AG09309 (cell line): ENCODE measurements around the gene PDCD2.

Source experiments
- DNase-seq: peaks from one replicate; pipeline ENCODE4 v3.0.0-alpha.2; 2010; ENCODE audit warnings: low read depth
- H3K4me3 ChIP-seq: 2 replicates; pipeline ENCODE4 v1.5.1; 2011; ENCODE audit warnings: mild to moderate bottlenecking, low read depth, low read length, moderate library complexity; ENCODE audit not compliant: control insufficient read depth
- TF ChIP-seq, protein P1 (sequence below): IDR thresholded peaks from 2 replicates; pipeline ENCODE4 v1.5.1; 2011; ENCODE audit warnings: mild to moderate bottlenecking, low read depth, low read length, inconsistent platforms; ENCODE audit not compliant: insufficient read depth, control insufficient read depth; ENCODE audit errors: missing control alignments

Gene PDCD2

DNA sequence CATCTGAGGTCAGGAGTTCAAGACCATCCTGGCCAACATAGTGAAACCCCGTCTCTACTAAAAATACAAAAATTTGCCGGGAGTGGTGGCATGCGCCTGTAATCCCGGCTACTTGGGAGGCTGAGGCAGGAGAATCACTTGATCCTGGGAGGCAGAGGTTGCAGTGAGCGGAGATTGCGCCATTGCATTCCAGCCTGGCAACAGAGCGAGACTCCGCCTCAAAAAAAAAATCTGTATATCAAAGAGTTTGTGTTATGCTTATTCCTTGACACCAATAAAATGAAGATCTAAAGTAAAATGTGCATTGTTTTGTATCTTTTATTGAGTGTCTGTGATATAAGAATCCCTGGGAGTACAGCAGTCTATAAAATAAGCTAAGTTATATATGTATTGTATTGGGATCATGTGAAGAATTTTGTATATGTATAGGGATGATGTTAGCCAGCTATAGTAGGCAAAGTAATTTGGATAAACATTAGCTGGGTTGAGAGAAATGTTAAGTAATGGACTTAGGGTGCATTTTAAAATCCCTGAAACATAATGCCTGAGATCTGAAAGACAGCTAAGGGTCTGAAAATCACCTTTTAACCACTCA lies 19.4 kb downstream of the PDCD2 start:
- TF ChIP-seq, protein P1, sequence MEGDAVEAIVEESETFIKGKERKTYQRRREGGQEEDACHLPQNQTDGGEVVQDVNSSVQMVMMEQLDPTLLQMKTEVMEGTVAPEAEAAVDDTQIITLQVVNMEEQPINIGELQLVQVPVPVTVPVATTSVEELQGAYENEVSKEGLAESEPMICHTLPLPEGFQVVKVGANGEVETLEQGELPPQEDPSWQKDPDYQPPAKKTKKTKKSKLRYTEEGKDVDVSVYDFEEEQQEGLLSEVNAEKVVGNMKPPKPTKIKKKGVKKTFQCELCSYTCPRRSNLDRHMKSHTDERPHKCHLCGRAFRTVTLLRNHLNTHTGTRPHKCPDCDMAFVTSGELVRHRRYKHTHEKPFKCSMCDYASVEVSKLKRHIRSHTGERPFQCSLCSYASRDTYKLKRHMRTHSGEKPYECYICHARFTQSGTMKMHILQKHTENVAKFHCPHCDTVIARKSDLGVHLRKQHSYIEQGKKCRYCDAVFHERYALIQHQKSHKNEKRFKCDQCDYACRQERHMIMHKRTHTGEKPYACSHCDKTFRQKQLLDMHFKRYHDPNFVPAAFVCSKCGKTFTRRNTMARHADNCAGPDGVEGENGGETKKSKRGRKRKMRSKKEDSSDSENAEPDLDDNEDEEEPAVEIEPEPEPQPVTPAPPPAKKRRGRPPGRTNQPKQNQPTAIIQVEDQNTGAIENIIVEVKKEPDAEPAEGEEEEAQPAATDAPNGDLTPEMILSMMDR, result no peak
- DNase-seq, result no peak
- H3K4me3 ChIP-seq, result no peak overlapping the region

DNA sequence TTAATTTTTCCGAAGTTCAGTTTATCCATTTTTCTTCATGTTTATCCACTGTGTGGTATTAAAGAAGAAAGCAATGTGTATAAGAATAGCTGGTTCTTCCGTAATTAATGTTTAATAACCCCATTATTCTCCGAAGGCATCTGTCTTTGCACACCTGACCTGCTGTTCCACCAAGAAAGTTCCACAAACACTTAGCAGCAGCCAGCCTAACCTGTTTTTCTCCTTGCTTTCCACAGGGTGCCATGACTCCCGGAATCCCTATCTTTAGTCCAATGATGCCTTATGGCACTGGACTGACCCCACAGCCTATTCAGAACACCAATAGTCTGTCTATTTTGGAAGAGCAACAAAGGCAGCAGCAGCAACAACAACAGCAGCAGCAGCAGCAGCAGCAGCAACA lies 22.9 kb downstream of the PDCD2 start:
- DNase-seq, result no peak
- TF ChIP-seq, protein P1, result no peak

DNA sequence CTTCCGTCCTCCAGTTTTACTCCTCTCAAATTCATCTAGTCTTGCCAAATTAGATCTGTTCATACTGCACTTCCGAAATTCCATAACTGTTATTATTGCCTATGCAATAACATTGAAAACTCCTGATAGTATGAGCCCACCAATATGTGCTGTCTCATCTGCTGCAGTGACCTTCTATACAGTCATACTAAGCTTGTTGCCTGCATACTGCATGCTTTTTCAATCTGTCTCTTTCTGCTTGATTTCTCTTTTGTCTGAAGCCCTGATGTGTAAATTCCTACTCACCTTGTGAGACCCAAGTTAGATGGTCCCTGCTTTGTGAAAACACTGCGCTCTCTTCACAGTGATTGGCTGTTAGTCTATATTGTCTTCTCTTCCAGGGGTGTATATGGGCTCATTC lies 29.1 kb downstream of the PDCD2 start:
- no peak for DNase-seq
- TF ChIP-seq, protein P1, result no peak
- peak overlapping the region; percentile 99 for H3K4me3 ChIP-seq

More for the DNA sequence above, 22.9 kb downstream of the PDCD2 start:
- no peak overlapping the region for H3K4me3 ChIP-seq

DNA sequence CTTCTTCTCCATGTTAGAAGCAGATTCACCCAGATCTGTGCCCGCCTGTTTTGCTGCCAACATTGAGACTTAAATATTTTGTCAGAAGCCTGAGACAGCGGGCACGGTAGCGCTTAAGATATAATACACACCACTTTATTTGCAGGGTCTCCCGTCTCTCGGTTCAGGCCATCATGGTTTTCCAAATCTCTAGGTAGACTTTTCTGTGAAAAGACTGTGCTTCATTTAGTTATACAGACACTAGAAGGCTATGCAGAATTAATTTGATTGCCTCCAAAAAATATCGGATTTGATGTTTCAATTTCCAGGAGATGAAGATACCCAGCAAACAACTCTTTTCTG lies 29.7 kb downstream of the PDCD2 start:
- DNase-seq, result no peak
- peak overlapping the region; percentile 99 for H3K4me3 ChIP-seq
- TF ChIP-seq, protein P1, result no peak

DNA sequence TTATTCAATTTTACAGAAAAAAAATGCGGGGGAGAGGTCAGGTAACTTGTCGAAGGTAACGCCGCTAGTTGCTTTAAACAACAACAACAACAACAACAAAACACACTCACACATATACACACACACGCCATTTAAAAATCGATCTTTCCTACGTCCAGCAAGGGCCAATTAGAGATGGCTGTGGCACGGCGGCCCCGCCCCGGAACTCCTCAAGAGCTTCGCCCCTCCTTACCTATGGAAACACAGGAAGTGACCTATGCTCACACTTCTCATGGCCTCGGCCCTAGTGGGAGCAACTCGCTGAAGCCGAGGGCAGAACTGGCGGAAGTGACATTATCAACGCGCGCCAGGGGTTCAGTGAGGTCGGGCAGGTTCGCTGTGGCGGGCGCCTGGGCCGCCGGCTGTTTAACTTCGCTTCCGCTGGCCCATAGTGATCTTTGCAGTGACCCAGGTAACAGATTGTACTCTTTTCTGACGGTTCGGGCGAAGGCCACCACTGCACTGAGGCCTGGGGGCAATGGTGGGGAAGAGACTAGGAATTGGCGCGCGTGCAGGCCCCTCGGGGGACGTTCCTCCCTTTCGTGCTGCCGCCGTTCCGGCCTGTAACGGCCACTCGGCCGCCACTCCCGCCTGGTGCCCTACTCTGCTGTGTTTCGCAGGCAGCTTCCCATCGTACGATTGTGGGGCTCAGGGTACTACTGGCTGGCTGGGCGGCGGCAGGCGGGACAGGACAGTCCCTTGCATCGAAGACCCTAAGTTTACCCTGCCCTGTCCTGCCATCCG lies 30.2 kb downstream of the PDCD2 start, which contains the start of gene TBP:
TBP (plus strand) TSS at position 357 of the 783 bp plus-strand sequence. CDS start 2,661 bp downstream, outside the sequence.
- H3K4me3 ChIP-seq, result peak within 1 kb of the TSS; percentile 99

DNA sequence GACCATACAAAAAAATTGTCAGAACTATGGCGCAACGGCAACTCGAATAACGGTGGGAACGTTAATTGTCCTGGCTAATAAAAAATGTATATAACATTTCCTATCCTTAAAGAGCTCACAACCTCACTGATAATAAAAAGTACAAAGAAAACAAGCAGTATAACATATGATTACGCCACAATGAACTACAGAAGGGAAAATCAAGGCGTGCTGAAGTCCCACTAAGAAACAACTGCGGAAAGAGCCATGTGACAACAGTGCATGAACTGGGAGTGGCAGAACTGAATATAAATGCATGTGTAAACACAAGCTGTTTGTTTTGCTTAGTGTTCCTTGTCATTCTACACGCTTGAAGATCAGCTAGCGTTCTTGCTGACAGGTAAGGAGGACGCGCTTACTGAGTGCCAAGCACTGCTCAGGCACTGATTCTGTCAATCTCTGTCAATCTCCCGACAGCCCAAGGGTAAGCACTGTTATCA lies 30.9 kb downstream of the PDCD2 start:
- H3K4me3 ChIP-seq, result peak overlapping the region; percentile 99
- TF ChIP-seq, protein P1, result no peak
- no peak for DNase-seq

More for the DNA sequence above, 30.2 kb downstream of the PDCD2 start, which contains the start of gene TBP:
- TF ChIP-seq, protein P1, result no peak
- DNase-seq, result peak; percentile 94
